ENCODE data around the gene SPRY4.

SPRY4 gene

GRCh38 chr5:142356349-142356715 lies 31.5 kb upstream of the SPRY4 start:
- Histone ChIP-seq H3K18ac (ENCODE audit: low read length) (peak overlapping the region; percentile 95), H2BK5ac (ENCODE audit: low read depth, low read length, poor library complexity) (no peak overlapping the region), H3K14ac (ENCODE audit: low read length) (peak overlapping the region; percentile 96), H3K9me3 (ENCODE audit: insufficient read depth, low read depth, low read length) (no peaks in the 10 kb centered on the region), H3K27me3 (ENCODE audit: insufficient read depth, low read length) (peaks cover 5% of the 10 kb centered on the region), H3K4me2 (ENCODE audit: low read length) (peak overlapping the region; percentile 81), H3K27ac (ENCODE audit: low read depth, low read length) (no peak overlapping the region), H3K4ac (ENCODE audit: low read depth, low read length) (no peak overlapping the region), H3K4me1 (ENCODE audit: control insufficient read depth in 1 of 2, insufficient read depth in 2 of 2, low read length in 2 of 2) (peaks cover 5 to 6% of the 10 kb centered on the region in 2 experiments), H3K9ac (ENCODE audit: low read length) (peak overlapping the region; percentile 37), H3K79me1 (ENCODE audit: low read length) (peaks cover 11% of the 10 kb centered on the region), H4K12ac (ENCODE audit: low read depth, low read length) (no peak overlapping the region), H4K8ac (ENCODE audit: low read depth, low read length) (peak overlapping the region; percentile 94), H4K91ac (ENCODE audit: low read depth, low read length) (peak overlapping the region; percentile 97), H3K79me2 (ENCODE audit: control insufficient read depth, insufficient read depth, low read length, poor library complexity) (peaks cover 5% of the 10 kb centered on the region), H2BK12ac (ENCODE audit: low read length) (peak overlapping the region; percentile 88), H3K23ac (ENCODE audit: low read length) (no peak overlapping the region), H2AK5ac (ENCODE audit: low read length) (no peak overlapping the region), H2BK120ac (ENCODE audit: insufficient read depth, low read length, poor library complexity) (peak overlapping the region; percentile 100), H3K4me3 (ENCODE audit: low read depth, low read length) (peak overlapping the region; percentile 68), H3K36me3 (ENCODE audit: control insufficient read depth in 1 of 2, insufficient read depth in 2 of 2, low read length in 2 of 2) (no peaks in the 10 kb centered on the region), H2AFZ (ENCODE audit: insufficient read depth, low read length, poor library complexity) (peak overlapping the region; percentile 40)
- WGBS (ENCODE audit: extremely low coverage, insufficient coverage, insufficient read length): no CpG with 5 or more reads among the region's 14 CpGs
- peak in 1 of 2 donors; percentile 4 for DNase-seq

- no peak overlapping the region for H4K91ac ChIP-seq (ENCODE audit: low read depth, low read length)
- H3K36me3 ChIP-seq (ENCODE audit: control insufficient read depth in 1 of 2, insufficient read depth in 2 of 2, low read length in 2 of 2): no peaks in the 10 kb centered on the region
- no peak overlapping the region for H4K8ac ChIP-seq (ENCODE audit: low read depth, low read length)
- H3K79me2 ChIP-seq (ENCODE audit: control insufficient read depth, insufficient read depth, low read length, poor library complexity): peaks cover 5% of the 10 kb centered on the region
- no peaks in the 10 kb centered on the region for H3K27me3 ChIP-seq (ENCODE audit: insufficient read depth, low read length)
- H3K9ac ChIP-seq (ENCODE audit: low read length): no peak overlapping the region
- peak in 1 of 2 donors; percentile 55 for DNase-seq
- no peak overlapping the region for H3K14ac ChIP-seq (ENCODE audit: low read length)
- no peaks in the 10 kb centered on the region for H3K9me3 ChIP-seq (ENCODE audit: insufficient read depth, low read depth, low read length)
- no peak overlapping the region for H3K4me2 ChIP-seq (ENCODE audit: low read length)
- peaks cover 3 to 5% of the 10 kb centered on the region in 2 experiments for H3K4me1 ChIP-seq (ENCODE audit: control insufficient read depth in 1 of 2, insufficient read depth in 2 of 2, low read length in 2 of 2)
- no peak overlapping the region for H2BK120ac ChIP-seq (ENCODE audit: insufficient read depth, low read length, poor library complexity)
- H2AFZ ChIP-seq (ENCODE audit: insufficient read depth, low read length, poor library complexity): no peak overlapping the region
- no peak overlapping the region for H2BK5ac ChIP-seq (ENCODE audit: low read depth, low read length, poor library complexity)
- peaks cover 9% of the 10 kb centered on the region for H3K79me1 ChIP-seq (ENCODE audit: low read length)
- H2AK5ac ChIP-seq (ENCODE audit: low read length): no peak overlapping the region
- H3K18ac ChIP-seq (ENCODE audit: low read length): no peak overlapping the region
- H3K27ac ChIP-seq (ENCODE audit: low read depth, low read length): no peak overlapping the region
- no peak overlapping the region for H3K4me3 ChIP-seq (ENCODE audit: low read depth, low read length)
- H3K4ac ChIP-seq (ENCODE audit: low read depth, low read length): no peak overlapping the region
- H2BK12ac ChIP-seq (ENCODE audit: low read length): no peak overlapping the region
- no CpG with 5 or more reads among the region's 4 CpGs for WGBS (ENCODE audit: extremely low coverage, insufficient coverage, insufficient read length)
- no peak overlapping the region for H3K23ac ChIP-seq (ENCODE audit: low read length)
- H4K12ac ChIP-seq (ENCODE audit: low read depth, low read length): no peak overlapping the region
Observed at GRCh38 chr5:142353071-142353472, 28.3 kb upstream of the SPRY4 start.

DNA sequence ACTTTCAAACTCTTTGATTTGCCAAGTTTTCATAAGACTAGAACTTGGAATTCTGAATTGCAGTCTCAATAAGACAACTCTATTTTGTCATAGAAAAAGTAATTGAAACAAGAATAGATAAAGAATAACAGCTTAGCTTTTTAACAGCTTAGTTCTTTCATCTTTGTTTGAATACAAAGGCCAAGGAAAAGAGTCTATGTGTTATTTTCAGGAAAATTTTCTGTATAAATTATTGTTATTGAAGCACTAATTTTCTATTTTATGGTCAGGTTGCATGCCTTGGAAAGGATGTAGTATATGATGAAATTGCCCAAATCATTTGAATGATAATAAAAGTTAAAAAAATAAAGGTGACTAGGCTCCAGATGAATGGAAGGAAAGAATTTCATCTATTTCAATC lies 25.2 kb upstream of the SPRY4 start:
- Histone ChIP-seq H3K4ac (ENCODE audit: low read depth, low read length) (no peak overlapping the region), H3K27ac (ENCODE audit: low read depth, low read length) (no peak overlapping the region), H2AFZ (ENCODE audit: insufficient read depth, low read length, poor library complexity) (no peak overlapping the region), H3K23ac (ENCODE audit: low read length) (no peak overlapping the region), H3K9ac (ENCODE audit: low read length) (no peak overlapping the region), H3K4me2 (ENCODE audit: low read length) (no peak overlapping the region), H2BK5ac (ENCODE audit: low read depth, low read length, poor library complexity) (no peak overlapping the region), H4K91ac (ENCODE audit: low read depth, low read length) (no peak overlapping the region), H2BK12ac (ENCODE audit: low read length) (no peak overlapping the region), H2BK120ac (ENCODE audit: insufficient read depth, low read length, poor library complexity) (no peak overlapping the region), H3K18ac (ENCODE audit: low read length) (no peak overlapping the region), H4K12ac (ENCODE audit: low read depth, low read length) (no peak overlapping the region), H4K8ac (ENCODE audit: low read depth, low read length) (no peak overlapping the region), H2AK5ac (ENCODE audit: low read length) (no peak overlapping the region), H3K79me1 (ENCODE audit: low read length) (no peaks in the 10 kb centered on the region), H3K36me3 (ENCODE audit: control insufficient read depth in 1 of 2, insufficient read depth in 2 of 2, low read length in 2 of 2) (no peaks in the 10 kb centered on the region), H3K79me2 (ENCODE audit: control insufficient read depth, insufficient read depth, low read length, poor library complexity) (no peaks in the 10 kb centered on the region), H3K4me3 (ENCODE audit: low read depth, low read length) (no peak overlapping the region), H3K4me1 (ENCODE audit: control insufficient read depth in 1 of 2, insufficient read depth in 2 of 2, low read length in 2 of 2) (no peaks in the 10 kb centered on the region), H3K9me3 (ENCODE audit: insufficient read depth, low read depth, low read length) (no peaks in the 10 kb centered on the region), H3K14ac (ENCODE audit: low read length) (no peak overlapping the region), H3K27me3 (ENCODE audit: insufficient read depth, low read length) (no peaks in the 10 kb centered on the region)
- DNase-seq: no peak

DNA sequence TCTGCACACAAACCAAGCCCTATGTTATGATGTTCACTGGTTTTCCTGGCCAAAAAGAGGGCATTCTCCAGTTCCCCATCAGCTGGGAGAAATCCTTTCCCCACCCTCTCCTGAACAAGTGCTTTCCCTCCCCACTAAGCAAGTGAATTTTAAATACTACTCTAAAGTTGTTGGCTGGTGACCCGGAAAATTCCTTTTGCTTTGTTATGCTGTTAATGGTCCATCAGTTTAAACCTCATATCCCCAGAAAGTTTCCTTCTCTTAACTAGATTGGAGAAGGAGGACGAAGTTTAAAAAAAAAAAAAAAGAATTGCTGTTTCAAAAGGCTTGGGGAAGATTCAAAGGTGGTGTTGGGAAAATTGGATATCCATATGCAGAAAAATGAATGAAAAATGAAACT lies 21.9 kb upstream of the SPRY4 start:
- Histone ChIP-seq H3K27ac (ENCODE audit: low read depth, low read length) (no peak overlapping the region), H3K23ac (ENCODE audit: low read length) (no peak overlapping the region)

More for the DNA sequence above, 21.9 kb upstream of the SPRY4 start:
- Histone ChIP-seq H3K27me3 (ENCODE audit: insufficient read depth, low read length) (no peaks in the 10 kb centered on the region), H3K4me2 (ENCODE audit: low read length) (no peak overlapping the region), H3K14ac (ENCODE audit: low read length) (no peak overlapping the region), H3K36me3 (ENCODE audit: control insufficient read depth in 1 of 2, insufficient read depth in 2 of 2, low read length in 2 of 2) (no peaks in the 10 kb centered on the region), H2BK5ac (ENCODE audit: low read depth, low read length, poor library complexity) (no peak overlapping the region), H2AK5ac (ENCODE audit: low read length) (no peak overlapping the region), H4K12ac (ENCODE audit: low read depth, low read length) (no peak overlapping the region), H2BK12ac (ENCODE audit: low read length) (no peak overlapping the region), H3K79me2 (ENCODE audit: control insufficient read depth, insufficient read depth, low read length, poor library complexity) (no peaks in the 10 kb centered on the region), H2AFZ (ENCODE audit: insufficient read depth, low read length, poor library complexity) (no peak overlapping the region), H2BK120ac (ENCODE audit: insufficient read depth, low read length, poor library complexity) (no peak overlapping the region), H3K79me1 (ENCODE audit: low read length) (no peaks in the 10 kb centered on the region), H3K4me3 (ENCODE audit: low read depth, low read length) (no peak overlapping the region), H3K9ac (ENCODE audit: low read length) (no peak overlapping the region), H4K91ac (ENCODE audit: low read depth, low read length) (no peak overlapping the region), H3K4ac (ENCODE audit: low read depth, low read length) (no peak overlapping the region), H4K8ac (ENCODE audit: low read depth, low read length) (no peak overlapping the region), H3K4me1 (ENCODE audit: control insufficient read depth in 1 of 2, insufficient read depth in 2 of 2, low read length in 2 of 2) (no peaks in the 10 kb centered on the region), H3K18ac (ENCODE audit: low read length) (no peak overlapping the region), H3K9me3 (ENCODE audit: insufficient read depth, low read depth, low read length) (peaks cover 2% of the 10 kb centered on the region)
- DNase-seq: no peak
- no CpG with 5 or more reads among the region's 2 CpGs for WGBS (ENCODE audit: extremely low coverage, insufficient coverage, insufficient read length)
